Esophagus squamous epithelium (tissue), 5 donors: ENCODE data around the gene PIGV. TPM values are rescaled to one million over a fixed set of nuclear protein-coding genes. Genes with fewer than 3 reads are reported as not detected.

Experiments
- DNase-seq: peaks from one replicate; lab custom pipeline; 2025; lab: John Stamatoyannopoulos, UW
- H3K27ac ChIP-seq, 4 donors: fragments of 200-600 bp; sonication (generic); one replicate each; pipeline ENCODE4 v1.5.1; 2016 to 2019; ENCODE audit warnings: mild to moderate bottlenecking in 1 of 4
- H3K27me3 ChIP-seq, 4 donors: fragments of 200-600 bp; sonication (generic); 1 replicate in 3 of 4; 2 replicates in 1 of 4; pipeline versions ENCODE4 v1.5.1 to v1.6.0; 2017 to 2021; ENCODE audit warnings: antibody characterized with exemption in 1 of 4
- H3K36me3 ChIP-seq, 3 donors: fragments of 200-600 bp; sonication (generic); one replicate each; pipeline ENCODE4 v1.5.1; 2016 to 2019
- H3K4me1 ChIP-seq, 3 donors: fragments of 200-600 bp; sonication (generic); one replicate each; pipeline ENCODE4 v1.5.1; 2017 to 2019
- H3K4me3 ChIP-seq, 4 donors: fragments of 200-600 bp; sonication (generic); 1 replicate in 3 of 4; 2 replicates in 1 of 4; pipeline ENCODE4 v1.5.1; 2016 to 2019; ENCODE audit warnings: mild to moderate bottlenecking in 2 of 4, moderate library complexity in 1 of 4
- H3K9me3 ChIP-seq, 3 donors: fragments of 200-600 bp; sonication (generic); one replicate each; pipeline ENCODE4 v1.5.1; 2016 to 2019
- POLR2A ChIP-seq, 4 donors: fragments of 450-650 bp; IDR thresholded peaks; one replicate each; pipeline ENCODE4 v1.6.1; 2017; ENCODE audit warnings: antibody characterized with exemption in 4 of 4, mild to moderate bottlenecking in 4 of 4, moderate library complexity in 3 of 4
- WGBS, 2 donors: methylation state at CpG; one replicate each; pipeline ENCODE4 v1.1.5; 2018; 5-methylcytosine and 5-hydroxymethylcytosine counted together
- intact Hi-C: fragments of 100-400 bp; cut with DNase I; formaldehyde crosslinking; loops from one replicate; pipeline ENCODE4 v1.15.0; 2022
- total RNA-seq, 4 donors: library from RNA; depleted of rRNA; stranded (reverse); fragments of >200 nt; gene quantifications; one replicate each; pipeline ENCODE4 v1.1.0, GENCODE V29; 2016
- TF ChIP-seq, protein P1 (sequence below), 6 experiments: fragments of 450-650 bp in 4 of 6; fragments of 200-600 bp in 2 of 6; sonication (generic) in 2 of 6; IDR thresholded peaks; one replicate each; pipeline ENCODE4 v1.5.1; 2016 to 2019; ENCODE audit warnings: antibody characterized with exemption in 6 of 6, mild to moderate bottlenecking in 4 of 6, moderate library complexity in 4 of 6
- donor health status: DM: yes; HTN: yes; CAD: no.

Gene PIGV
- total RNA-seq, 4 donors from 2014 or later: 9.9 to 20.9 (median 13.1) TPM

DNA sequence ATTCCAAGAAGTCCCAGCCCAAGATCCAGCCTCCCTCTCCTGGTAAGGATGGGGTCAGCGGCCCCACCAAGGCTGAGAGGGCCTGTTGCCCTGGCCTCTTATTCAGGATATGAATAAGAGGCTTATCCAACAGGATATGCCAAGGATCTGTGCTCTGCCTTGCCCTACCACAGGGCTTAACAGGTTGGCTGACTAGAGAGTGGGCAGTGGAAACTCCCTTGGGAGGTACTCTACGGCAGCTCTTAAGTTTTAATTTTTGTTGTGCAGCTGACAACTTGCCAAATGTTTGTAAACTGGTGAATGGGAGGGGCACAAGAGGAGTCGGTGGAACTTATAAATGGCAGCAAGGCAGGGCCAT is 16.5 kb upstream of the PIGV start:
- TF ChIP-seq, protein P1, sequence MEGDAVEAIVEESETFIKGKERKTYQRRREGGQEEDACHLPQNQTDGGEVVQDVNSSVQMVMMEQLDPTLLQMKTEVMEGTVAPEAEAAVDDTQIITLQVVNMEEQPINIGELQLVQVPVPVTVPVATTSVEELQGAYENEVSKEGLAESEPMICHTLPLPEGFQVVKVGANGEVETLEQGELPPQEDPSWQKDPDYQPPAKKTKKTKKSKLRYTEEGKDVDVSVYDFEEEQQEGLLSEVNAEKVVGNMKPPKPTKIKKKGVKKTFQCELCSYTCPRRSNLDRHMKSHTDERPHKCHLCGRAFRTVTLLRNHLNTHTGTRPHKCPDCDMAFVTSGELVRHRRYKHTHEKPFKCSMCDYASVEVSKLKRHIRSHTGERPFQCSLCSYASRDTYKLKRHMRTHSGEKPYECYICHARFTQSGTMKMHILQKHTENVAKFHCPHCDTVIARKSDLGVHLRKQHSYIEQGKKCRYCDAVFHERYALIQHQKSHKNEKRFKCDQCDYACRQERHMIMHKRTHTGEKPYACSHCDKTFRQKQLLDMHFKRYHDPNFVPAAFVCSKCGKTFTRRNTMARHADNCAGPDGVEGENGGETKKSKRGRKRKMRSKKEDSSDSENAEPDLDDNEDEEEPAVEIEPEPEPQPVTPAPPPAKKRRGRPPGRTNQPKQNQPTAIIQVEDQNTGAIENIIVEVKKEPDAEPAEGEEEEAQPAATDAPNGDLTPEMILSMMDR (IDR thresholded peaks at IDR 0.05): no peak
- no peak for TF ChIP-seq POLR2A (IDR thresholded peaks at IDR 0.05)
- Histone ChIP-seq H3K27me3 (no peaks in the 10 kb centered on the region), H3K4me3 (no peak overlapping the region), H3K4me1 (peaks cover 12 to 56% (median 30%) of the 10 kb centered on the region in 3 donors), H3K36me3 (peaks cover 49 to 100% (median 70%) of the 10 kb centered on the region in 3 donors), H3K9me3 (no peaks in the 10 kb centered on the region), H3K27ac (peak overlapping the region; percentile 62 to 77 (median 72))
- intact Hi-C loops: no loop called here
- no peak for DNase-seq
- 4 to 28% methylated on average over 2 to 3 of the region's 3 CpGs for WGBS, 2 donors

DNA sequence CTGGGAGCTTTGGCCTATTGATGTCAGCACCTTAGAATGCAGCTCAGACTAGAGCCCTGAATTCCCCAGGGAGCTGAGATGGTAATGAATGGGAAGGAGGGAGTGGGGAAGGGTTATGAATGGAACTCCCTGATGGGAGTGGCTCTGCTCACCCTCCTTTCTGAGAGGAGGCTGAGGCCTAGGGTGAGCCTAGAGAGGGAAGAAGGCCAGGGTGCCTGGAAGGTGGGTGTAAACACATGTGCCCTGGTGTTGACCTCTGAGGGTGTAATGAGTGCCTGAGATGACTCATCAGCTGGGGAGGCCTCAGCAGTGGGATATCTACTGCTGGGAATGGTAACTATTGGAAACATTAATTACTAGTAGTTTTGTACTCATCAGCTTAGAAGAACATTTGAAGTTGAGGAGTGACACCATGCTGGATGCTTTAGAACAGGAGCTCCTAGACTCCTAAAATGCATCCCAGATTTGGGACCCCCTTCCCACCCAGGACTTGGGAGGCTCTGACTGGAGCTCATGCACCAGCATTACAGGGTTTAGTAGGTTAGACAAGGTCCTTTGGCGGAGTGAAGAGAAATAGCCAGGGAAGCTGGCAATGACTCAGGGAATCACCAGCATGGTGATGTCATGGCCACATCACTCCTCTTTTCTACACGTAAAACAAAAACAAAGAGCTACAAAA is 16.0 kb upstream of the PIGV start:
- H3K4me1 ChIP-seq: peaks cover 12 to 53% (median 30%) of the 10 kb centered on the region in 3 donors
- TF ChIP-seq POLR2A (IDR thresholded peaks at IDR 0.05): no peak
- TF ChIP-seq, protein P1 (IDR thresholded peaks at IDR 0.05): no peak
- 52 to 60% methylated on average over 2 of the region's 2 CpGs for WGBS, 2 donors
- peaks cover 49 to 100% (median 69%) of the 10 kb centered on the region in 3 donors for H3K36me3 ChIP-seq
- H3K27me3 ChIP-seq: no peaks in the 10 kb centered on the region
- H3K27ac ChIP-seq: peak overlapping the region; percentile 62 to 77 (median 72)
- intact Hi-C loops: no loop called here
- no peak overlapping the region for H3K4me3 ChIP-seq
- DNase-seq: no peak
- no peaks in the 10 kb centered on the region for H3K9me3 ChIP-seq

DNA sequence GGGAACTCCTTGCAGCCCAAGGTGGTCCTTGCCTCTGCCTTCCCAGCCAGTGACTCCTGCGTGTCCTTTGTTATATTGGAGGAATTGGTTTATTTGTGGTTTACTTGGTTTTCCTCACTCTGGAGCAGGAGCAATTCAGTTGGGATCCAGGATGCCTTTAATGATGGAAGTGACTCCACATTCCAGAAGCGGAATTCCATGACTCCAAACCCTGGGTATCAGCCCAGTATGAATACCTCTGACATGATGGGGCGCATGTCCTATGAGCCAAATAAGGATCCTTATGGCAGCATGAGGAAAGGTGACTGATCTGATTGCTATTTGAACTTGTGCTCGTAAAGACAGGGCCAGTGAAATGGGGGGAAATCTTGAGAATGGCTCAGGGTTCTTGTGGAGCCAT is 15.1 kb upstream of the PIGV start:
- Histone ChIP-seq H3K4me3 (no peak overlapping the region), H3K27me3 (no peaks in the 10 kb centered on the region), H3K4me1 (peaks cover 12 to 45% (median 30%) of the 10 kb centered on the region in 3 donors), H3K27ac (peak overlapping the region; percentile 62 to 77 (median 72)), H3K9me3 (no peaks in the 10 kb centered on the region), H3K36me3 (peaks cover 46 to 100% (median 62%) of the 10 kb centered on the region in 3 donors)
- intact Hi-C loops: no loop called here
- TF ChIP-seq, protein P1 (IDR thresholded peaks at IDR 0.05): no peak
- no peak for TF ChIP-seq POLR2A (IDR thresholded peaks at IDR 0.05)
- DNase-seq: no peak
- 67 to 71% methylated on average over 4 of the region's 4 CpGs for WGBS, 2 donors

DNA sequence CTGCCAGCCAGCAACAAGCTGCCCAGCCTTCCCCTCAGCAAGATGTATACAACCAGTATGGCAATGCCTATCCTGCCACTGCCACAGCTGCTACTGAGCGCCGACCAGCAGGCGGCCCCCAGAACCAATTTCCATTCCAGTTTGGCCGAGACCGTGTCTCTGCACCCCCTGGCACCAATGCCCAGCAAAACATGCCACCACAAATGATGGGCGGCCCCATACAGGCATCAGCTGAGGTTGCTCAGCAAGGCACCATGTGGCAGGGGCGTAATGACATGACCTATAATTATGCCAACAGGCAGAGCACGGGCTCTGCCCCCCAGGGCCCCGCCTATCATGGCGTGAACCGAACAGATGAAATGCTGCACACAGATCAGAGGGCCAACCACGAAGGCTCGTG is 13.3 kb upstream of the PIGV start:
- no peaks in the 10 kb centered on the region for H3K27me3 ChIP-seq
- no peak overlapping the region for H3K4me3 ChIP-seq
- WGBS, 2 donors: 89 to 96% methylated on average over 5 to 12 of the region's 13 CpGs
- peaks cover 12 to 27% (median 22%) of the 10 kb centered on the region in 3 donors for H3K4me1 ChIP-seq
- H3K27ac ChIP-seq: no peak overlapping the region
- H3K36me3 ChIP-seq: peaks cover 51 to 100% (median 62%) of the 10 kb centered on the region in 3 donors
- DNase-seq: no peak
- no peak for TF ChIP-seq POLR2A (IDR thresholded peaks at IDR 0.05)
- TF ChIP-seq, protein P1 (IDR thresholded peaks at IDR 0.05): no peak
- no peaks in the 10 kb centered on the region for H3K9me3 ChIP-seq
- intact Hi-C loops: no loop called here

DNA sequence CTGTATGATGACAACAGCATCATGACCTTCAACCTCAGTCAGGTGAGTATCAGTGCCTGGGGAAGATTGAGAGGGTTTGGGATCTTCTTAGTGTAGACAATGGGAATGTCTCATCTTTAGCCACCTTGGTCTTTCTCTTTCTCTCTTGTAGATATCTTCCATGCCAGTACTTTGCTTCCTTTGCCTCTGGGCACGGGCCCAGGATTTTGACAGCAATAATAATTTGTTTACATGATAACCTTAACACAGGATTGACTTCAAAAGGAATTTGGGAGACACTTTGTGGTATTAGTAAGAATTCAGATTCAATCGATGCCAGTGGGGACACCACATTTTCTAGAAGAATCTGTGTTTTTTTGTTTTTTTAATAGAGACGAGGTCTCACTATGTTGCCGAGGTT is 12.1 kb upstream of the PIGV start:
- Histone ChIP-seq H3K27ac (no peak overlapping the region), H3K4me3 (no peak overlapping the region), H3K27me3 (no peaks in the 10 kb centered on the region), H3K36me3 (peaks cover 57 to 100% (median 67%) of the 10 kb centered on the region in 3 donors), H3K4me1 (peaks cover 12 to 21% (median 19%) of the 10 kb centered on the region in 3 donors), H3K9me3 (no peaks in the 10 kb centered on the region)
- no peak for TF ChIP-seq POLR2A (IDR thresholded peaks at IDR 0.05)
- TF ChIP-seq, protein P1 (IDR thresholded peaks at IDR 0.05): no peak
- 59 to 66% methylated on average over 4 of the region's 4 CpGs for WGBS, 2 donors
- DNase-seq: no peak
- intact Hi-C loops: no loop called here
